Mucosa of rectum (tissue), 2 donors: ENCODE measurements around the gene GP2.

Experiments
- H3K27ac ChIP-seq, 2 donors: one replicate each; pipeline ENCODE4 v1.7.0; 2013; ENCODE audit warnings: inconsistent platforms in 2 of 2, low read depth in 2 of 2, low read length in 2 of 2
- H3K27me3 ChIP-seq, 2 donors: one replicate each; pipeline ENCODE4 v1.7.0; 2013; ENCODE audit warnings: low read length in 2 of 2; ENCODE audit not compliant: control insufficient read depth in 2 of 2, insufficient read depth in 2 of 2
- H3K36me3 ChIP-seq, 2 donors: one replicate each; pipeline ENCODE4 v1.7.0; 2013; ENCODE audit warnings: low read length in 2 of 2; ENCODE audit not compliant: control insufficient read depth in 2 of 2, insufficient read depth in 2 of 2
- H3K4me1 ChIP-seq, 2 donors: one replicate each; pipeline ENCODE4 v1.7.0; 2013; ENCODE audit warnings: low read length in 2 of 2, mild to moderate bottlenecking in 1 of 2; ENCODE audit not compliant: control insufficient read depth in 2 of 2, insufficient read depth in 2 of 2
- H3K4me3 ChIP-seq, 2 donors: one replicate each; pipeline ENCODE4 v1.7.0; 2013; ENCODE audit warnings: low read length in 2 of 2
- H3K9ac ChIP-seq, 2 donors: one replicate each; pipeline ENCODE4 v1.7.0; 2013; ENCODE audit warnings: low read length in 2 of 2, low read depth in 1 of 2, mild to moderate bottlenecking in 1 of 2
- H3K9me3 ChIP-seq, 2 donors: one replicate each; pipeline ENCODE4 v1.7.0; 2013; ENCODE audit warnings: low read length in 2 of 2; ENCODE audit not compliant: control insufficient read depth in 2 of 2
- donor health status: healthy.
- donor health status: Normal muscosa, but diverticular disease.

The GP2 gene

GRCh38 chr16:20327444-20328041 lies at the start of gene GP2:
Gene GP2, minus strand, starts transcription at chr16:20327513. Its CDS starts 1,082 bp downstream, at chr16:20326431.
- Histone ChIP-seq H3K4me3 (no peak within 1 kb of the TSS), H3K4me1 (peaks cover 2 to 3% of the 10 kb centered on the region in 2 donors), H3K9me3 (no peaks in the 10 kb centered on the region), H3K27ac (peak within 1 kb of the TSS in 1 of 2 donors; percentile 11), H3K9ac (no peak within 1 kb of the TSS), H3K36me3 (no peaks in the 10 kb centered on the region), H3K27me3 (no peaks in the 10 kb centered on the region)

- peaks cover 3% of the 10 kb centered on the region in 2 donors for H3K27me3 ChIP-seq
- H3K9me3 ChIP-seq = no peaks in the 10 kb centered on the region
- no peaks in the 10 kb centered on the region for H3K36me3 ChIP-seq
- no peak overlapping the region for H3K27ac ChIP-seq
- H3K4me1 ChIP-seq = no peaks in the 10 kb centered on the region
- H3K4me3 ChIP-seq = no peak overlapping the region
- H3K9ac ChIP-seq = no peak overlapping the region
These were observed 45.4 kb upstream of the GP2 start for GRCh38 chr16:20372701-20373100.

GRCh38 chr16:20369452-20370054 lies 42.2 kb upstream of the GP2 start:
- no peaks in the 10 kb centered on the region for H3K9me3 ChIP-seq
- H3K4me3 ChIP-seq = no peak overlapping the region

GRCh38 chr16:20364051-20364450 lies 36.7 kb upstream of the GP2 start:
- Histone ChIP-seq H3K4me3 (no peak overlapping the region), H3K4me1 (no peaks in the 10 kb centered on the region), H3K27ac (no peak overlapping the region), H3K9me3 (no peaks in the 10 kb centered on the region), H3K9ac (no peak overlapping the region), H3K27me3 (peaks cover 3 to 4% of the 10 kb centered on the region in 2 donors), H3K36me3 (no peaks in the 10 kb centered on the region)

More at GRCh38 chr16:20369452-20370054, 42.2 kb upstream of the GP2 start:
- Histone ChIP-seq H3K27me3 (peaks cover 3 to 4% of the 10 kb centered on the region in 2 donors), H3K4me1 (no peaks in the 10 kb centered on the region), H3K9ac (no peak overlapping the region), H3K27ac (no peak overlapping the region), H3K36me3 (no peaks in the 10 kb centered on the region)

GRCh38 chr16:20363191-20363590 lies 35.9 kb upstream of the GP2 start:
- peaks cover 3 to 4% of the 10 kb centered on the region in 2 donors for H3K27me3 ChIP-seq
- no peak overlapping the region for H3K9ac ChIP-seq
- H3K4me1 ChIP-seq = no peaks in the 10 kb centered on the region
- no peaks in the 10 kb centered on the region for H3K36me3 ChIP-seq
- H3K9me3 ChIP-seq = no peaks in the 10 kb centered on the region
- no peak overlapping the region for H3K4me3 ChIP-seq
- H3K27ac ChIP-seq = no peak overlapping the region

- no peaks in the 10 kb centered on the region for H3K4me1 ChIP-seq
- no peak overlapping the region for H3K9ac ChIP-seq
- H3K9me3 ChIP-seq = no peaks in the 10 kb centered on the region
- no peak overlapping the region for H3K27ac ChIP-seq
- H3K4me3 ChIP-seq = no peak overlapping the region
- no peaks in the 10 kb centered on the region for H3K36me3 ChIP-seq
- no peaks in the 10 kb centered on the region for H3K27me3 ChIP-seq
These were observed 32.7 kb upstream of the GP2 start for GRCh38 chr16:20359997-20360396.

- no peaks in the 10 kb centered on the region for H3K9me3 ChIP-seq
- no peak overlapping the region for H3K9ac ChIP-seq
- H3K27me3 ChIP-seq = no peaks in the 10 kb centered on the region
- H3K36me3 ChIP-seq = no peaks in the 10 kb centered on the region
- no peak overlapping the region for H3K4me3 ChIP-seq
- no peak overlapping the region for H3K27ac ChIP-seq
- H3K4me1 ChIP-seq = no peaks in the 10 kb centered on the region
These were observed 27.9 kb upstream of the GP2 start for GRCh38 chr16:20355114-20355782.

GRCh38 chr16:20353379-20353778 lies 26.1 kb upstream of the GP2 start:
- H3K9ac ChIP-seq = no peak overlapping the region

GRCh38 chr16:20352615-20353014 lies 25.3 kb upstream of the GP2 start, which contains the start of gene UMOD:
Gene UMOD, minus strand, starts transcription at chr16:20352715. Its CDS starts 1,978 bp downstream, at chr16:20350737.
- Histone ChIP-seq H3K36me3 (no peaks in the 10 kb centered on the region), H3K27me3 (peaks cover 2% of the 10 kb centered on the region in 2 donors), H3K4me1 (no peaks in the 10 kb centered on the region), H3K27ac (no peak within 1 kb of the TSS), H3K4me3 (no peak within 1 kb of the TSS), H3K9ac (no peak within 1 kb of the TSS), H3K9me3 (no peaks in the 10 kb centered on the region)

More at GRCh38 chr16:20353379-20353778, 26.1 kb upstream of the GP2 start:
- Histone ChIP-seq H3K27me3 (peaks cover 2% of the 10 kb centered on the region in 2 donors), H3K9me3 (no peaks in the 10 kb centered on the region), H3K27ac (no peak overlapping the region), H3K4me3 (no peak overlapping the region), H3K4me1 (no peaks in the 10 kb centered on the region), H3K36me3 (no peaks in the 10 kb centered on the region)

- H3K4me1 ChIP-seq = no peaks in the 10 kb centered on the region
- no peak overlapping the region for H3K27ac ChIP-seq
- H3K27me3 ChIP-seq = peaks cover 2% of the 10 kb centered on the region in 2 donors
- no peaks in the 10 kb centered on the region for H3K36me3 ChIP-seq
- no peak overlapping the region for H3K9ac ChIP-seq
- no peaks in the 10 kb centered on the region for H3K9me3 ChIP-seq
- H3K4me3 ChIP-seq = no peak overlapping the region
These were observed 22.3 kb upstream of the GP2 start for GRCh38 chr16:20349615-20350014.
